PC-3 (cell line): ENCODE measurements around the gene KCNJ6. TPM values are rescaled to one million over a fixed set of nuclear protein-coding genes. Genes with fewer than 3 reads are reported as not detected.

Source experiments
- ATAC-seq: fragments of 200-7000 bp; cut with Tn5 transposase; 2 replicates; pipeline ENCODE4 v1.9.1; 2020; ENCODE audit warnings: mild to moderate bottlenecking, moderate library complexity
- BruUV-seq: library from RNA; stranded (reverse); fragments of 400-500 nt; replicated peaks from 2 replicates; lab custom pipeline; 2021; lab: Mats Ljungman, UMichigan
- CTCF ChIA-PET: fragments of 300-600 bp; sonication (Branson Sonifier 250); formaldehyde crosslinking; loops from one replicate; lab custom pipeline; 2022; ENCODE audit warnings: antibody characterized with exemption; lab: Charles Lee
- POLR2A ChIA-PET: fragments of 300-600 bp; sonication (Branson Sonifier 250); formaldehyde crosslinking; loops from one replicate; lab custom pipeline; 2022; ENCODE audit warnings: antibody characterized with exemption; ENCODE audit not compliant: unreplicated experiment; lab: Charles Lee
- DNase-seq: peaks from one replicate; pipeline ENCODE4 v3.0.0-alpha.2; 2015
- H2AFZ ChIP-seq: fragments of 300-600 bp; sonication (generic); 2 replicates; pipeline ENCODE4 v1.6.0; 2016; ENCODE audit warnings: antibody characterized with exemption, low read length
- H3F3A ChIP-seq: fragments of 300-600 bp; sonication (generic); one replicate; pipeline ENCODE4 v1.6.0; 2017; ENCODE audit warnings: antibody characterized with exemption, low read length, control low read depth, mild to moderate bottlenecking; ENCODE audit not compliant: unreplicated experiment
- H3K27ac ChIP-seq: fragments of 300-600 bp; sonication (generic); 2 replicates; pipeline ENCODE4 v1.5.1; 2016; ENCODE audit warnings: mild to moderate bottlenecking, low read length
- H3K27me3 ChIP-seq: fragments of 300-600 bp; sonication (generic); 2 replicates; pipeline ENCODE4 v1.6.1; 2016; ENCODE audit warnings: low read length, mixed read lengths
- H3K36me3 ChIP-seq: fragments of 300-600 bp; sonication (generic); 2 replicates; pipeline ENCODE4 v1.6.1; 2016; ENCODE audit warnings: low read depth, mixed run types, low read length, mixed read lengths
- H3K4me1 ChIP-seq: fragments of 300-600 bp; sonication (generic); 2 replicates; pipeline ENCODE4 v1.5.1; 2016; ENCODE audit warnings: low read length; ENCODE audit not compliant: insufficient read depth
- H3K4me2 ChIP-seq: fragments of 300-600 bp; sonication (generic); 2 replicates; pipeline ENCODE4 v1.6.0; 2016; ENCODE audit warnings: low read length
- H3K4me3 ChIP-seq: fragments of 300-600 bp; sonication (generic); 2 replicates; pipeline ENCODE4 v1.5.1; 2016; ENCODE audit warnings: mild to moderate bottlenecking, low read length, mixed read lengths
- H3K79me2 ChIP-seq: fragments of 300-600 bp; sonication (generic); 2 replicates; pipeline ENCODE4 v1.6.1; 2017; ENCODE audit warnings: low read length, mixed read lengths
- H3K9ac ChIP-seq: fragments of 300-600 bp; sonication (generic); 2 replicates; pipeline ENCODE4 v1.6.0; 2016; ENCODE audit warnings: mild to moderate bottlenecking, low read length
- H3K9me2 ChIP-seq: fragments of 300-600 bp; sonication (generic); replicated peaks from 2 replicates; pipeline ENCODE4 v1.6.1; 2016; ENCODE audit warnings: mixed run types, low read length, mixed read lengths
- H3K9me3 ChIP-seq: fragments of 300-600 bp; sonication (generic); 2 replicates; pipeline ENCODE4 v1.6.1; 2016; ENCODE audit warnings: low read length, mixed read lengths
- H4K20me1 ChIP-seq: fragments of 300-600 bp; sonication (generic); 2 replicates; pipeline ENCODE4 v1.6.1; 2016; ENCODE audit warnings: low read length, mixed read lengths
- EZH2 ChIP-seq: fragments of 300-600 bp; sonication (generic); IDR thresholded peaks from one replicate; pipeline ENCODE4 v1.6.1; 2017; ENCODE audit warnings: antibody characterized with exemption, mild to moderate bottlenecking, low read length; ENCODE audit not compliant: unreplicated experiment
- EZH2phosphoT487 ChIP-seq: fragments of 300-600 bp; sonication (generic); IDR thresholded peaks from 2 replicates; pipeline ENCODE4 v1.6.1; 2018; ENCODE audit warnings: mild to moderate bottlenecking, antibody characterized with exemption, low read length, borderline replicate concordance
- intact Hi-C: fragments of 100-400 bp; cut with micrococcal nuclease; formaldehyde crosslinking; loops from 2 replicates; pipeline ENCODE4 v1.9.0; 2023
- total RNA-seq: library from RNA; depleted of rRNA; stranded (reverse); fragments of >200 nt; gene quantifications from 2 replicates; pipeline ENCODE4 v1.2.3, GENCODE V29; 2014
- TF ChIP-seq, protein P1 (sequence below): fragments of 300-600 bp; sonication (generic); conservative IDR thresholded peaks from 2 replicates; pipeline ENCODE4 v1.5.1; 2017; ENCODE audit warnings: antibody characterized with exemption, low read depth, mild to moderate bottlenecking, low read length

KCNJ6 gene
- total RNA-seq, 1 experiment from 2014 or later = not detected

DNA sequence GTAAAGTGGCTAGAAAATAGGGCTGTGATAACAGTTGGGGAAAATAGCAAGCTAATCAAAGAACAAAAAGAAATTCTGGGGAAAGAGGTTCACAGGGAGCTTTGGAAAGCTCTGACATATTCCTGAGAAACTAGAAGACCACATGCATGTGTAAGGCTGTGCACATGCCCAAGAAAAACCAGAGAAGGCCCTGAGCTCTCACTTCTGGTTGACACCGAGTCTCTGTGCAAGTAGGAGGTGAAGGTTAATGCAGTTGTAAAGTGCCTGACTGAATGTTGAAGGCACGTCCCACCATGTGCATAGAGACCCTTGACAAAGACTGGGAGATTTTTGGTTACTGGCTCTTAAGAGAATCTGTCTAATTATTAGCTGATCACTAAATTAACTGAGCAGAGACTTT, 288.7 kb downstream of the KCNJ6 start:
- no peak for DNase-seq
- no peaks in the 10 kb centered on the region for H4K20me1 ChIP-seq
- H3K9ac ChIP-seq = no peak overlapping the region
- ATAC-seq = no peak
- no peak overlapping the region for H2AFZ ChIP-seq
- no peaks in the 10 kb centered on the region for H3K27me3 ChIP-seq
- no peaks in the 10 kb centered on the region for H3K9me3 ChIP-seq
- no peaks in the 10 kb centered on the region for H3K4me1 ChIP-seq
- no peaks in the 10 kb centered on the region for H3F3A ChIP-seq
- no peak overlapping the region for H3K27ac ChIP-seq
- CTCF ChIA-PET = no interaction called here
- BruUV-seq = no TSS peak
- no peak overlapping the region for H3K4me3 ChIP-seq
- POLR2A ChIA-PET = no interaction called here
- H3K36me3 ChIP-seq = no peaks in the 10 kb centered on the region
- intact Hi-C loops = no loop called here
- H3K79me2 ChIP-seq = no peaks in the 10 kb centered on the region
- TF ChIP-seq, protein P1, sequence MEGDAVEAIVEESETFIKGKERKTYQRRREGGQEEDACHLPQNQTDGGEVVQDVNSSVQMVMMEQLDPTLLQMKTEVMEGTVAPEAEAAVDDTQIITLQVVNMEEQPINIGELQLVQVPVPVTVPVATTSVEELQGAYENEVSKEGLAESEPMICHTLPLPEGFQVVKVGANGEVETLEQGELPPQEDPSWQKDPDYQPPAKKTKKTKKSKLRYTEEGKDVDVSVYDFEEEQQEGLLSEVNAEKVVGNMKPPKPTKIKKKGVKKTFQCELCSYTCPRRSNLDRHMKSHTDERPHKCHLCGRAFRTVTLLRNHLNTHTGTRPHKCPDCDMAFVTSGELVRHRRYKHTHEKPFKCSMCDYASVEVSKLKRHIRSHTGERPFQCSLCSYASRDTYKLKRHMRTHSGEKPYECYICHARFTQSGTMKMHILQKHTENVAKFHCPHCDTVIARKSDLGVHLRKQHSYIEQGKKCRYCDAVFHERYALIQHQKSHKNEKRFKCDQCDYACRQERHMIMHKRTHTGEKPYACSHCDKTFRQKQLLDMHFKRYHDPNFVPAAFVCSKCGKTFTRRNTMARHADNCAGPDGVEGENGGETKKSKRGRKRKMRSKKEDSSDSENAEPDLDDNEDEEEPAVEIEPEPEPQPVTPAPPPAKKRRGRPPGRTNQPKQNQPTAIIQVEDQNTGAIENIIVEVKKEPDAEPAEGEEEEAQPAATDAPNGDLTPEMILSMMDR = no peak
- TF ChIP-seq EZH2 = no peak
- no peak for TF ChIP-seq EZH2phosphoT487
- H3K9me2 ChIP-seq = no peaks in the 10 kb centered on the region
- H3K4me2 ChIP-seq = no peak overlapping the region

DNA sequence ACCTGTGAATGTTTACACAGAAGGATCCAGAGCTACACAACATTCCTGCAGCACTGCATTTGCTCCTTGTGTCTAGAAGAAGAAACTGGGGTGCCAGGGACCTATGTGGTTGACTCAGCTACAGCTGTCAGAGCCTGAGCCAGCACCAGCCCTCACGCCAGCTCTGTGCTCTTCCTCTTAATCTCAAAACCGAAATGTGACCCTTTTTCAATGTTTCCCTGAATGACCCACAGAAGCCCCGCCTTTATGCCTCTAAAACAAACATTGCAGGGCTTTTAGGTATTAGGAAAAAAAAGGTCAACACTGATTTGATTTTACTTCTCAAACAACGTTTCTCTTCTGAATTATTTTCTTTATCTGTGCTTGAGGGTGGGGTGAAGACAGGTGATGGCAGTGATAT, 289.2 kb downstream of the KCNJ6 start:
- intact Hi-C loops = no loop called here
- H3K4me1 ChIP-seq = no peaks in the 10 kb centered on the region
- ATAC-seq (no peak), DNase-seq (no peak)
- H3K9ac ChIP-seq = no peak overlapping the region
- TF ChIP-seq EZH2 (no peak), EZH2phosphoT487 (no peak)
- TF ChIP-seq, protein P1 = no peak
- POLR2A ChIA-PET = no interaction called here
- CTCF ChIA-PET = no interaction called here
- no peaks in the 10 kb centered on the region for H3K27me3 ChIP-seq
- H3F3A ChIP-seq = no peaks in the 10 kb centered on the region
- BruUV-seq = no TSS peak
- no peak overlapping the region for H3K4me2 ChIP-seq
- no peaks in the 10 kb centered on the region for H4K20me1 ChIP-seq
- no peaks in the 10 kb centered on the region for H3K9me3 ChIP-seq
- no peaks in the 10 kb centered on the region for H3K36me3 ChIP-seq
- no peaks in the 10 kb centered on the region for H3K9me2 ChIP-seq
- no peak overlapping the region for H2AFZ ChIP-seq
- H3K79me2 ChIP-seq = no peaks in the 10 kb centered on the region
- H3K27ac ChIP-seq = no peak overlapping the region
- no peak overlapping the region for H3K4me3 ChIP-seq

DNA sequence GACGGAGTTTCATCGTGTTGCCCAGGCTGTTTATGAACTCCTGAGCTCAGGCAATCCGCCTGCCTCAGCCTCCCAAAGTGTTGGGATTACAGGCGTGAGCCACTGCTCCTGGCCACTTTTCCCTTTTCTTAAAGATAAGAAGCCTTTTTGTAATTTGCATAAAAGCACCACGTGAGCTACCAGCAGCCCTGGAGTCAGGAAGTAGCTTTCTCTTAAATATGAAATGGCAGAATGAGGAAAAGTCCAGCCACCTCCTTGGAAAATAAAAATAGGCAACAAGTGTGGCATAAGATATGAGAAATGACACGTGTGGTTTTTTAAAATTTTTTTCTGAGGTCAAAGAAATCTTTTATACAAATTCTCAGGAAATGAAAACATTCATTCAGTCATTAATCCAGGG, 289.9 kb downstream of the KCNJ6 start:
- TF ChIP-seq, protein P1 = no peak
- TF ChIP-seq EZH2 (no peak), EZH2phosphoT487 (no peak)
- CTCF ChIA-PET = no interaction called here
- BruUV-seq = no TSS peak
- Histone ChIP-seq H3K9me3 (no peaks in the 10 kb centered on the region), H3K36me3 (no peaks in the 10 kb centered on the region), H3F3A (no peaks in the 10 kb centered on the region), H3K9me2 (no peaks in the 10 kb centered on the region), H4K20me1 (no peaks in the 10 kb centered on the region), H3K27me3 (no peaks in the 10 kb centered on the region), H2AFZ (no peak overlapping the region), H3K9ac (no peak overlapping the region), H3K4me3 (no peak overlapping the region), H3K4me1 (no peaks in the 10 kb centered on the region), H3K27ac (no peak overlapping the region), H3K4me2 (no peak overlapping the region), H3K79me2 (no peaks in the 10 kb centered on the region)
- POLR2A ChIA-PET = no interaction called here
- intact Hi-C loops = no loop called here
- no peak for DNase-seq
- ATAC-seq = no peak
